Dedifferentiated amniotic fluid mesenchymal stem cell (primary cell): ENCODE results near the gene TNFSF15.
A peak's percentile ranks its signal among the peaks of the same experiment; 100 is the strongest.

Experiments
- DNase-seq: peaks from one replicate; pipeline ENCODE4 v3.0.0-alpha.2; 2016; ENCODE audit errors: extremely low spot score

The TNFSF15 gene

GRCh38 chr9:114825126-114825795 lies 19.4 kb upstream of the TNFSF15 start:
- DNase-seq = no peak

- DNase-seq = no peak
Measured at GRCh38 chr9:114824110-114824509, 18.3 kb upstream of the TNFSF15 start.

GRCh38 chr9:114823441-114823840 lies 17.6 kb upstream of the TNFSF15 start:
- no peak for DNase-seq

- no peak for DNase-seq
Measured at GRCh38 chr9:114822708-114823107, 16.9 kb upstream of the TNFSF15 start.

- no peak for DNase-seq
Measured at GRCh38 chr9:114820776-114821501, 15.1 kb upstream of the TNFSF15 start.

GRCh38 chr9:114818178-114818577 lies 12.3 kb upstream of the TNFSF15 start:
- DNase-seq = no peak

- DNase-seq = no peak
Measured at GRCh38 chr9:114813717-114814418, 8.0 kb upstream of the TNFSF15 start.

GRCh38 chr9:114811966-114812636 lies 6.3 kb upstream of the TNFSF15 start:
- no peak for DNase-seq

GRCh38 chr9:114811301-114811700 lies 5.5 kb upstream of the TNFSF15 start:
- DNase-seq = no peak

GRCh38 chr9:114810614-114811013 lies 4.8 kb upstream of the TNFSF15 start:
- no peak for DNase-seq

GRCh38 chr9:114806526-114806900 lies 674 bp upstream of the TNFSF15 start:
- DNase-seq = no peak

- peak; percentile 24 for DNase-seq
Measured at GRCh38 chr9:114804505-114804904, 1.3 kb downstream of the TNFSF15 start.

GRCh38 chr9:114803479-114804265 lies 2.2 kb downstream of the TNFSF15 start:
- DNase-seq = no peak

- no peak for DNase-seq
Measured at GRCh38 chr9:114799925-114800324, 5.9 kb downstream of the TNFSF15 start.

- no peak for DNase-seq
Measured at GRCh38 chr9:114799441-114799840, 6.4 kb downstream of the TNFSF15 start.

GRCh38 chr9:114798780-114799427 lies 6.9 kb downstream of the TNFSF15 start:
- DNase-seq = no peak

- no peak for DNase-seq
Measured at GRCh38 chr9:114798101-114798500, 7.7 kb downstream of the TNFSF15 start.

GRCh38 chr9:114792396-114792795 lies 13.4 kb downstream of the TNFSF15 start:
- DNase-seq = no peak

- no peak for DNase-seq
Measured at GRCh38 chr9:114791736-114792135, 14.1 kb downstream of the TNFSF15 start.

- no peak for DNase-seq
Measured at GRCh38 chr9:114791312-114791711, 14.5 kb downstream of the TNFSF15 start.

- no peak for DNase-seq
Measured at GRCh38 chr9:114790521-114790920, 15.3 kb downstream of the TNFSF15 start.
